Uterus (tissue), 2 donors: ENCODE results near the gene ZNF331.

Experiments
- CTCF ChIP-seq, 4 experiments: fragments of 200-600 bp in 2 of 4; fragments of 450-650 bp in 2 of 4; sonication (generic) in 2 of 4; IDR thresholded peaks; one replicate each; pipeline ENCODE4 v1.5.1; 2016 to 2019; ENCODE audit warnings: antibody characterized with exemption in 4 of 4, mild to moderate bottlenecking in 2 of 4, moderate library complexity in 1 of 4
- POLR2A ChIP-seq, 2 donors: fragments of 450-650 bp; IDR thresholded peaks; one replicate each; pipeline ENCODE4 v1.6.1; 2016; ENCODE audit warnings: antibody characterized with exemption in 2 of 2, mild to moderate bottlenecking in 1 of 2, moderate library complexity in 1 of 2

GRCh38 chr19:53580871-53581835, 43.2 kb downstream of the ZNF331 start:
- TF ChIP-seq POLR2A (IDR thresholded peaks at IDR 0.05) (no peak), CTCF (IDR thresholded peaks at IDR 0.05) (no peak)
